Endothelial cell of umbilical vein (primary cell): ENCODE results near the gene SLC24A3.

Source experiments
- EZH2 ChIP-seq: IDR thresholded peaks from 2 replicates; pipeline ENCODE4 v1.6.1; 2012; ENCODE audit warnings: borderline replicate concordance, low read depth, mild to moderate bottlenecking, moderate library complexity, low read length, inconsistent platforms; ENCODE audit not compliant: severe bottlenecking
- GATA2 ChIP-seq: IDR thresholded peaks from 2 replicates; pipeline ENCODE4 v1.7.0; 2011; ENCODE audit warnings: low read depth, mild to moderate bottlenecking, moderate library complexity, mixed read lengths, low read length; ENCODE audit not compliant: insufficient read length, insufficient read depth
- POLR2A ChIP-seq: IDR thresholded peaks from 2 replicates; pipeline ENCODE4 v1.6.1; 2012; ENCODE audit warnings: low read depth, mild to moderate bottlenecking, control low read depth, low read length
- TF ChIP-seq, protein P1 (sequence below), 2 donors: IDR thresholded peaks; 1 replicate in 1 of 2; 2 replicates in 1 of 2; pipeline ENCODE4 v1.5.1; 2011; ENCODE audit warnings: low read length in 2 of 2, mild to moderate bottlenecking in 2 of 2, moderate library complexity in 2 of 2, control low read depth in 1 of 2, inconsistent platforms in 1 of 2, low read depth in 1 of 2; ENCODE audit not compliant: insufficient read depth in 1 of 2; ENCODE audit errors: extremely low read depth in 1 of 2
- TF ChIP-seq, protein P2 (sequence below): IDR thresholded peaks from 2 replicates; pipeline ENCODE4 v1.6.1; 2011; ENCODE audit not compliant: insufficient read depth, insufficient read length

DNA sequence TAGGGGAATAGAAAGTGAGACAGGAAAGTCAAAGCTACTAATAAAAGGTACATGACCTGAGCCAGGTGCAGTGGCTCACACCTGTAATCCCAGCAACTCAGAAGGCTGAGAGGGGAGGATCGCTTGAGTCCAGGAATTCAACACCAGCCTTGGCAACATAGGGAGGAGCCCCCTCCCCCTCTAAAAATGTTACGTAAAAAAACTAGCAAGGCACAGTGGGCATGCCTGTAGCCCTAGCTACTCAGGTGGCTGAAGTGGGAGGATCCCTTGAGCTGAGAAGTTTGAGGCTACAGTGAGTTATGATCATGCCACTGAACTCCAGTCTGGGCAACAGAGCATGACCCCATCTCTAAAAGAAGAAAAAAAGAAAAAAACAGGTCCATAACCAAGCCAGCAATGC lies 359.6 kb downstream of the SLC24A3 start:
- TF ChIP-seq, protein P1, sequence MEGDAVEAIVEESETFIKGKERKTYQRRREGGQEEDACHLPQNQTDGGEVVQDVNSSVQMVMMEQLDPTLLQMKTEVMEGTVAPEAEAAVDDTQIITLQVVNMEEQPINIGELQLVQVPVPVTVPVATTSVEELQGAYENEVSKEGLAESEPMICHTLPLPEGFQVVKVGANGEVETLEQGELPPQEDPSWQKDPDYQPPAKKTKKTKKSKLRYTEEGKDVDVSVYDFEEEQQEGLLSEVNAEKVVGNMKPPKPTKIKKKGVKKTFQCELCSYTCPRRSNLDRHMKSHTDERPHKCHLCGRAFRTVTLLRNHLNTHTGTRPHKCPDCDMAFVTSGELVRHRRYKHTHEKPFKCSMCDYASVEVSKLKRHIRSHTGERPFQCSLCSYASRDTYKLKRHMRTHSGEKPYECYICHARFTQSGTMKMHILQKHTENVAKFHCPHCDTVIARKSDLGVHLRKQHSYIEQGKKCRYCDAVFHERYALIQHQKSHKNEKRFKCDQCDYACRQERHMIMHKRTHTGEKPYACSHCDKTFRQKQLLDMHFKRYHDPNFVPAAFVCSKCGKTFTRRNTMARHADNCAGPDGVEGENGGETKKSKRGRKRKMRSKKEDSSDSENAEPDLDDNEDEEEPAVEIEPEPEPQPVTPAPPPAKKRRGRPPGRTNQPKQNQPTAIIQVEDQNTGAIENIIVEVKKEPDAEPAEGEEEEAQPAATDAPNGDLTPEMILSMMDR (IDR thresholded peaks at IDR 0.05; ENCODE audit: extremely low read depth in 1 of 2, insufficient read depth in 1 of 2, low read depth in 1 of 2, low read length in 2 of 2), result no peak
- TF ChIP-seq POLR2A (no peak), GATA2 (no peak), EZH2 (no peak)
- TF ChIP-seq, protein P2, sequence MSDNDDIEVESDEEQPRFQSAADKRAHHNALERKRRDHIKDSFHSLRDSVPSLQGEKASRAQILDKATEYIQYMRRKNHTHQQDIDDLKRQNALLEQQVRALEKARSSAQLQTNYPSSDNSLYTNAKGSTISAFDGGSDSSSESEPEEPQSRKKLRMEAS, result no peak
